GM12878 (cell line): Measurements from ENCODE around the gene CNPY2. TPM values are rescaled to one million over a fixed set of nuclear protein-coding genes. Genes with fewer than 3 reads are reported as not detected.

Experiments
- ATAC-seq: fragments of 200-7000 bp; cut with Tn5 transposase; 3 replicates; pipeline ENCODE4 v1.9.1; 2020; ENCODE audit warnings: mild to moderate bottlenecking, moderate library complexity
- BruUV-seq: library from RNA; stranded (reverse); fragments of 400-500 nt; replicated peaks from 2 replicates; lab custom pipeline; 2021; lab: Mats Ljungman, UMichigan
- CTCF ChIA-PET: fragments of 300-600 bp; sonication (Branson Sonifier 250); formaldehyde crosslinking; extraction: SDS; loops from one replicate; lab custom pipeline; 2021; ENCODE audit warnings: inconsistent platforms; lab: Yijun Ruan, JAX
- POLR2A ChIA-PET: fragments of 350-600 bp; formaldehyde crosslinking; extraction: SDS; loops from one replicate; lab custom pipeline; 2021; ENCODE audit warnings: inconsistent platforms; lab: Charles Lee
- RAD21 ChIA-PET: fragments of 300-600 bp; sonication (Branson Sonifier 250); formaldehyde crosslinking; loops from one replicate; lab custom pipeline; 2023; ENCODE audit warnings: antibody characterized with exemption; ENCODE audit not compliant: unreplicated experiment; lab: Charles Lee
- SMC1A ChIA-PET: fragments of 300-600 bp; sonication (Branson Sonifier 250); formaldehyde crosslinking; loops from one replicate; lab custom pipeline; 2023; ENCODE audit not compliant: unreplicated experiment, uncharacterized antibody; lab: Charles Lee
- DNase-seq: peaks from one replicate; pipeline ENCODE4 v3.0.0-alpha.2; 2011; ENCODE audit warnings: low read depth, low spot score
- FAIRE-seq: peaks from 3 replicates; lab custom pipeline; 2011; peaks lifted over from hg19 to GRCh38; lab: Jason Lieb, UNC
- H2AFZ ChIP-seq: 2 replicates; pipeline ENCODE4 v1.6.0; 2011; ENCODE audit warnings: low read depth, low read length, control low read depth; ENCODE audit not compliant: control insufficient read depth
- H3K27ac ChIP-seq: 2 replicates; pipeline ENCODE4 v1.5.1; 2011; ENCODE audit warnings: control low read depth; ENCODE audit not compliant: control insufficient read depth, insufficient read depth
- H3K27me3 ChIP-seq, 2 experiments: replicated peaks in 1 of 2; 2 replicates each; pipeline versions ENCODE4 v1.6.0 to v1.6.1; 2011; ENCODE audit warnings: low read length in 1 of 2; ENCODE audit not compliant: control insufficient read depth in 2 of 2, insufficient read depth in 2 of 2
- H3K36me3 ChIP-seq, 2 experiments: 2 replicates each; pipeline ENCODE4 v1.5.1; 2011; ENCODE audit warnings: low read length in 1 of 2; ENCODE audit not compliant: control insufficient read depth in 2 of 2, insufficient read depth in 2 of 2
- H3K4me1 ChIP-seq: 2 replicates; pipeline ENCODE4 v1.6.1; 2011; ENCODE audit warnings: mild to moderate bottlenecking, low read length, moderate library complexity, mixed read lengths; ENCODE audit not compliant: control insufficient read depth, insufficient read depth
- H3K4me2 ChIP-seq: 2 replicates; pipeline ENCODE4 v1.6.0; 2011; ENCODE audit warnings: control low read depth; ENCODE audit not compliant: control insufficient read depth, insufficient read depth
- H3K4me3 ChIP-seq: fragments of 200-600 bp; sonication (generic); 2 replicates; pipeline ENCODE4 v1.5.1; 2016
- H3K79me2 ChIP-seq: 2 replicates; pipeline ENCODE4 v1.6.0; 2011; ENCODE audit warnings: low read length; ENCODE audit not compliant: control insufficient read depth, insufficient read depth
- H3K9ac ChIP-seq: 2 replicates; pipeline ENCODE4 v1.8.0; 2011; ENCODE audit warnings: low read length, control low read depth, mixed read lengths; ENCODE audit not compliant: control insufficient read depth, insufficient read depth
- H3K9me3 ChIP-seq: replicated peaks from 3 replicates; pipeline ENCODE4 v1.5.1; 2011; ENCODE audit warnings: mild to moderate bottlenecking, low read length; ENCODE audit not compliant: control insufficient read depth, insufficient read depth
- H4K20me1 ChIP-seq: 2 replicates; pipeline ENCODE4 v1.6.0; 2011; ENCODE audit not compliant: control insufficient read depth, insufficient read depth
- CBFB ChIP-seq: IDR thresholded peaks from 2 replicates; pipeline ENCODE4 v1.6.1; 2016; ENCODE audit warnings: antibody characterized with exemption, low read depth
- CHD4 ChIP-seq: fragments of 200-600 bp; sonication (generic); IDR thresholded peaks from 2 replicates; pipeline ENCODE4 v1.6.1; 2016; ENCODE audit warnings: mild to moderate bottlenecking
- CREM ChIP-seq: IDR thresholded peaks from 2 replicates; pipeline ENCODE4 v1.6.1; 2014; ENCODE audit warnings: antibody characterized with exemption, low read depth
- DPF2 ChIP-seq: fragments of 450-650 bp; IDR thresholded peaks from 2 replicates; pipeline ENCODE4 v1.6.1; 2017; ENCODE audit warnings: mild to moderate bottlenecking
- ESRRA ChIP-seq: IDR thresholded peaks from 2 replicates; pipeline ENCODE4 v1.6.1; 2012; ENCODE audit warnings: mild to moderate bottlenecking, low read length, improper control_type of control experiment
- NR2C1 ChIP-seq: fragments of 450-650 bp; IDR thresholded peaks from 2 replicates; pipeline ENCODE4 v1.6.1; 2017; ENCODE audit warnings: antibody characterized with exemption, mild to moderate bottlenecking, moderate library complexity
- NR2C2 ChIP-seq: IDR thresholded peaks from 2 replicates; pipeline ENCODE4 v1.6.1; 2011; ENCODE audit warnings: borderline replicate concordance, low read depth; ENCODE audit not compliant: control insufficient read depth, insufficient read length
- ZBTB11 ChIP-seq: fragments of 450-650 bp; formaldehyde crosslinking; IDR thresholded peaks from 2 replicates; pipeline ENCODE4 v1.5.0; 2022; ENCODE audit warnings: mild to moderate bottlenecking, missing genetic modification characterization
- ZZZ3 ChIP-seq: IDR thresholded peaks from 2 replicates; pipeline ENCODE4 v1.6.1; 2011; ENCODE audit warnings: low read depth; ENCODE audit not compliant: control insufficient read depth, insufficient read length
- WGBS: methylation state at CpG from one replicate; pipeline ENCODE4 v1.1.6; 2016; ENCODE audit warnings: low lambda C conversion rate; ENCODE audit not compliant: insufficient replicate concordance, insufficient coverage; ENCODE audit errors: missing lambda C conversion rate; 5-methylcytosine and 5-hydroxymethylcytosine counted together
- in situ Hi-C: fragments of 300-500 bp; cut with MboI; formaldehyde crosslinking; loops from 9 replicates; pipeline ENCODE4 v1.14.3; 2018; ENCODE audit warnings: mixed read lengths
- intact Hi-C: fragments of 100-400 bp; cut with micrococcal nuclease; formaldehyde crosslinking; loops from one replicate; pipeline ENCODE4 v1.14.2; 2022; ENCODE audit not compliant: unreplicated experiment
- polyA plus RNA-seq, 11 experiments: library from polyadenylated mRNA; depleted of rRNA in 4 of 11; unstranded in 6 of 11; stranded (reverse) in 5 of 11; fragments of >200 nt; fragmentation: Nextera tagmentation in 4 of 11; fragmentation: Illumina TruSeq in 1 of 11; extraction: Ambion mirVana in 4 of 11; extraction: Trizol in 1 of 11; gene quantifications; 1 replicate in 1 of 11; 2 replicates in 10 of 11; pipeline versions ENCODE4 v1.2.1 to v1.2.3, GENCODE V29; 2011 to 2016; ENCODE audit warnings: inconsistent platforms in 2 of 11, missing spikeins in 2 of 11, low read depth in 1 of 11
- total RNA-seq, 4 experiments: library from RNA; depleted of rRNA in 3 of 4; stranded (reverse); fragments of >200 nt in 3 of 4; fragmentation: Illumina TruSeq in 1 of 4; extraction: Trizol in 1 of 4; gene quantifications; 2 replicates each; pipeline versions ENCODE4 v1.2.1 to v1.2.3, GENCODE V29; 2013 to 2021
- TF ChIP-seq, protein P1 (sequence below): IDR thresholded peaks from 2 replicates; pipeline ENCODE4 v1.6.1; 2012; ENCODE audit warnings: low read depth, low read length, improper control_type of control experiment

The CNPY2 gene
- total and polyA plus RNA-seq, 10 of the 15 experiments (the other 5 are each of a cell fraction or from before 2014, with no cell fraction given), result 25.0 to 276 (median 87.8) TPM

DNA sequence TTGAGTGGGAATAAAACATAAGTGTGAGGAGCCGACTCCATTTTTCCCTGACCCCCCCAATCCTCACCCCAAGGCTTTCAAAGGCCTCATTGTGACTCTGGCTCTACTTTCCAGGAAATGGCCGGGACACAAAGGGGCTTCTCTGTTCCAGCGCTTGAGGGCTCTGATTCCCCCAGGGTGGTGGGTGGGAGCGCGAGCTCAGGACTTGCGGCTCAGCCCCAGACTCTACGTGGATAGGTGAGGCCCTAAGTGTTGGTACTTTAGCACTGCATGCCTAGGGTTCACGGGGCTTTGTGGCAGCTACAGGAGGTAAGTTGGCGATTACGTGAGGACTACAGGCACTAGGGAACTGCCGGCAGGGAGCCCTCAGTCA lies 553 bp downstream of the CNPY2 start:
- peak overlapping the region; percentile 92 for H3K27ac ChIP-seq
- no peak for TF ChIP-seq CREM
- TF ChIP-seq CBFB, result no peak
- TF ChIP-seq, all 136 proteins: peak for 0
- no peaks in the 10 kb centered on the region for H3K9me3 ChIP-seq
- no peaks in the 10 kb centered on the region for H4K20me1 ChIP-seq
- WGBS, result 1% methylated on average over 11 of the region's 11 CpGs
- ChIA-PET CTCF (interaction anchor here (0.9 to 5.6 kb wide), 15 partner anchors 17 to 485 kb away, joined by 3 to 76 read pairs (median 5); partner anchors contain the start of genes ANKRD52, DNAJC14, PAN2 and RNF41), POLR2A (interaction anchor here (0.5 to 3.0 kb wide), 15 partner anchors 10 to 187 kb away, joined by 3 to 26 read pairs (median 5); partner anchors contain the start of genes ESYT1, IL23A, PAN2 and STAT2), RAD21 (interaction anchor here (1.0 to 5.5 kb wide), 12 partner anchors 18 to 321 kb away, joined by 3 to 71 read pairs (median 6); partner anchors contain the start of genes ANKRD52, PAN2, RNF41 and SMARCC2), SMC1A (interaction anchor here (0.7 to 2.8 kb wide), 9 partner anchors 24 to 319 kb away, joined by 3 to 25 read pairs (median 5); partner anchors contain the start of genes STAT2 and TIMELESS)
- H3K9ac ChIP-seq, result peak overlapping the region; percentile 90
- peak overlapping the region; percentile 97 for H3K4me3 ChIP-seq
- peaks cover 19% of the 10 kb centered on the region for H3K79me2 ChIP-seq
- peak overlapping the region; percentile 96 for H3K4me2 ChIP-seq
- no TSS peak for BruUV-seq
- DNase-seq (no peak), ATAC-seq (peak; percentile 6), FAIRE-seq (peak; percentile 47)
- peak overlapping the region; percentile 98 for H2AFZ ChIP-seq
- intact Hi-C loops, result loop anchor here (5.0 kb wide), 1 partner anchor 198 kb away; the partner anchor contains the start of genes RPL41 and ZC3H10
- in situ Hi-C loops, result no loop called here
- no peaks in the 10 kb centered on the region for H3K27me3 ChIP-seq
- peaks cover 3 to 14% of the 10 kb centered on the region in 2 experiments for H3K36me3 ChIP-seq
- H3K4me1 ChIP-seq, result peaks cover 3% of the 10 kb centered on the region

DNA sequence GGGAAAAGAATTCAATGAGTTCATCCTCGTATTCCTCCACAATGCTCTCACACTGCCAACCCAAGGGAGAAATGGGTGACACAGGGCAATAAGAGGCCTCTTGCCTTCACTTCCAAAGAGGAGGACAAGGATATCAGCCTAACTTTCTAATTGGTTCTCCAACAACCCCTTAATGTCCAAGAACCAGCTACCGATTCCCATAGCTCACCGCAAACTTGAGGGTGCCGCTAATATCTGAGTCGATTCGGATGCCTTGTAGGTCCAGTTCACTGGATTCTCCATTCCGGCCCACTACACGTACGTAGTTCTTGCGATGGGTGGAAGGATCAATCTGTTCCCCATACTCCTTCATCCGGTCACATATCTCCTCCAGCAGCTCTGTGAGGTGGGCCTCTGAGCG lies 4.8 kb downstream of the CNPY2 start:
- ChIA-PET SMC1A (interaction anchor here (1.1 to 1.7 kb wide), 4 partner anchors 10 to 138 kb away, joined by 3 to 6 read pairs (median 4); partner anchors contain the start of gene TIMELESS), RAD21 (interaction anchor here (1.5 kb wide), 1 partner anchor 121 kb away, joined by 4 read pairs; the partner anchor contains the start of gene SMARCC2), POLR2A (interaction anchor here (0.9 to 1.4 kb wide), 3 partner anchors 8 to 49 kb away, joined by 3 to 4 read pairs (median 3); partner anchors contain the start of gene STAT2), CTCF (interaction anchor here (0.9 to 2.2 kb wide), 8 partner anchors 20 to 813 kb away, joined by 3 to 10 read pairs (median 4); no protein-coding TSS in a partner anchor)
- peaks cover 1 to 14% of the 10 kb centered on the region in 2 experiments for H3K36me3 ChIP-seq
- FAIRE-seq, result no peak
- WGBS, result 97% methylated on average over 12 of the region's 12 CpGs
- intact Hi-C loops (no loop called here), in situ Hi-C loops (no loop called here)
- H3K4me1 ChIP-seq, result peaks cover 3% of the 10 kb centered on the region
- no peak overlapping the region for H3K9ac ChIP-seq
- DNase-seq, result no peak
- ATAC-seq, result no peak
- H3K79me2 ChIP-seq, result peaks cover 19% of the 10 kb centered on the region
- H4K20me1 ChIP-seq, result no peaks in the 10 kb centered on the region
- no peaks in the 10 kb centered on the region for H3K9me3 ChIP-seq
- no peak overlapping the region for H3K4me2 ChIP-seq
- no peaks in the 10 kb centered on the region for H3K27me3 ChIP-seq
- BruUV-seq, result TSS peak; percentile 15
- H3K4me3 ChIP-seq, result no peak overlapping the region
- no peak overlapping the region for H2AFZ ChIP-seq
- no peak overlapping the region for H3K27ac ChIP-seq
- no peak for TF ChIP-seq DPF2
- no peak for TF ChIP-seq NR2C2
- no peak for TF ChIP-seq ZZZ3
- TF ChIP-seq, protein P1, sequence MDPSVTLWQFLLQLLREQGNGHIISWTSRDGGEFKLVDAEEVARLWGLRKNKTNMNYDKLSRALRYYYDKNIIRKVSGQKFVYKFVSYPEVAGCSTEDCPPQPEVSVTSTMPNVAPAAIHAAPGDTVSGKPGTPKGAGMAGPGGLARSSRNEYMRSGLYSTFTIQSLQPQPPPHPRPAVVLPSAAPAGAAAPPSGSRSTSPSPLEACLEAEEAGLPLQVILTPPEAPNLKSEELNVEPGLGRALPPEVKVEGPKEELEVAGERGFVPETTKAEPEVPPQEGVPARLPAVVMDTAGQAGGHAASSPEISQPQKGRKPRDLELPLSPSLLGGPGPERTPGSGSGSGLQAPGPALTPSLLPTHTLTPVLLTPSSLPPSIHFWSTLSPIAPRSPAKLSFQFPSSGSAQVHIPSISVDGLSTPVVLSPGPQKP, result no peak
- TF ChIP-seq CHD4, result no peak
- TF ChIP-seq ZBTB11, result no peak
- TF ChIP-seq ESRRA, result no peak
- TF ChIP-seq NR2C1, result no peak
